ENCODE data around the gene WDFY4. TPM values are rescaled to one million over a fixed set of nuclear protein-coding genes. Genes with fewer than 3 reads are reported as not detected.

Gene WDFY4
- total and polyA plus RNA-seq, 2 experiments from 2014 or later = 0.14 TPM; not detected in 1

DNA sequence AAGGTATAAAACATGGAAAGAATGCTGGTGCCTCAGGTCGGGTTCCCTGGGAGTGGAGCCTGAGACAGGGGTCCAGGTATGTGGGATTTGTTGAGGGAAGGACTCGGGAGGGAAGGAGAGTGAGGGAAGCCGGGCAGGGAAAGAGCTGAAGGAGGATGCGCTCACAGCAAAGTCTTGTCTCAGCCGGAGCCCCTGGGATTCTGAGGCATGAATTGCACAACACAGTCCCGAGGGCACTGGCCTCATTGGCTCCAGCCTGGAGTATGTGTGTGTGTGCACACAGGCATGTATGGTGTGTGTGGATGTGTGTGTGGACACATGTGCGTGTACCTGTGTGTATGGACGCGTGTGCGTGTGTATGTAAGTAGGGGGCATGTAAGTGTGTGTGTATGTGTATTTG lies 87.4 kb downstream of the WDFY4 start:
- ATAC-seq = no peak
- Histone ChIP-seq H3K27ac (ENCODE audit: low read depth) (no peak overlapping the region), H3K27me3 (ENCODE audit: insufficient read depth) (no peaks in the 10 kb centered on the region), H4K20me1 (replicated peaks; ENCODE audit: insufficient read depth) (no peaks in the 10 kb centered on the region), H3K79me2 (replicated peaks; ENCODE audit: insufficient read depth) (no peaks in the 10 kb centered on the region), H3K9me2 (ENCODE audit: insufficient read depth) (no peaks in the 10 kb centered on the region), H3F3A (replicated peaks; ENCODE audit: low read depth) (no peaks in the 10 kb centered on the region), H3K4me3 (no peak overlapping the region), H2AFZ (no peak overlapping the region), H3K36me3 (ENCODE audit: insufficient read depth) (no peaks in the 10 kb centered on the region), H3K4me1 (ENCODE audit: insufficient read depth) (peaks cover 7% of the 10 kb centered on the region; the same call in 1 of the 2 replicates), H3K4me2 (no peak overlapping the region)
- TF ChIP-seq, protein P1, sequence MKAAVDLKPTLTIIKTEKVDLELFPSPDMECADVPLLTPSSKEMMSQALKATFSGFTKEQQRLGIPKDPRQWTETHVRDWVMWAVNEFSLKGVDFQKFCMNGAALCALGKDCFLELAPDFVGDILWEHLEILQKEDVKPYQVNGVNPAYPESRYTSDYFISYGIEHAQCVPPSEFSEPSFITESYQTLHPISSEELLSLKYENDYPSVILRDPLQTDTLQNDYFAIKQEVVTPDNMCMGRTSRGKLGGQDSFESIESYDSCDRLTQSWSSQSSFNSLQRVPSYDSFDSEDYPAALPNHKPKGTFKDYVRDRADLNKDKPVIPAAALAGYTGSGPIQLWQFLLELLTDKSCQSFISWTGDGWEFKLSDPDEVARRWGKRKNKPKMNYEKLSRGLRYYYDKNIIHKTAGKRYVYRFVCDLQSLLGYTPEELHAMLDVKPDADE (IDR thresholded peaks at IDR 0.05) = no peak
- TF ChIP-seq POLR2AphosphoS5 (IDR thresholded peaks at IDR 0.05; ENCODE audit: low read depth) (no peak), EZH2phosphoT487 (IDR thresholded peaks at IDR 0.05; ENCODE audit: unreplicated experiment) (no peak)
- no peaks in the 10 kb centered on the region for H3K36me3 Mint-ChIP-seq (ENCODE audit: low read depth)
- DNase-seq (ENCODE audit: low spot score) = no peak
- H3K4me1 Mint-ChIP-seq = peaks cover 16% of the 10 kb centered on the region
- H3K4me3 Mint-ChIP-seq = no peak overlapping the region
- H3K9me3 Mint-ChIP-seq = no peaks in the 10 kb centered on the region; the same call in 2 of the 3 replicates
- H3K27ac Mint-ChIP-seq = no peak overlapping the region
- peaks cover 3% of the 10 kb centered on the region for H3K27me3 Mint-ChIP-seq (ENCODE audit: insufficient read depth, low read depth, poor library complexity)

DNA sequence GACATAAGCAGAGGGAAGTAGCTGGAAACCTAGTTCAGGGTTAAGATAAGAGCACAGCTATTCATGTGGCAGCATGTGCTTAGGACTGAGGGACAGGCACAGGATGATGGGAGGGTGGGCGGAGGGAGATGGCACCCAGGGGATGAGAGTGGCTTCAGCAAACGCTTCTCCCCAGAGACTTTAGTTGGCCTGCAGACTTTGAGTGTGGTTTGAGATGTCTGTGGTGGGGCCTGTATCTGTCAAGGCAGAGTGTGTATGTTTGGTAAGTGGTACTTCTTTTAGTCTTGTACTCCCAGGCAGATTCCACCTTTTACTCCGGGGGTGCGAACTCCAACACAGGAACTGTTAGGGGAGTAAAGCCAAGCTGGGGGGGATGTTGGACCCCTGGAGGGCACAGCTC lies 88.9 kb downstream of the WDFY4 start:
- no peak overlapping the region for H3K27ac ChIP-seq (ENCODE audit: low read depth)
- H2AFZ ChIP-seq = no peak overlapping the region
- H3K9me3 Mint-ChIP-seq = no peaks in the 10 kb centered on the region; the same call in 2 of the 3 replicates
- no peaks in the 10 kb centered on the region for H3K27me3 ChIP-seq (ENCODE audit: insufficient read depth)
- no peak overlapping the region for H3K4me3 Mint-ChIP-seq
- no peaks in the 10 kb centered on the region for H3K79me2 ChIP-seq (replicated peaks; ENCODE audit: insufficient read depth)
- no peaks in the 10 kb centered on the region for H3K36me3 Mint-ChIP-seq (ENCODE audit: low read depth)
- H4K20me1 ChIP-seq (replicated peaks; ENCODE audit: insufficient read depth) = no peaks in the 10 kb centered on the region
- H3K27me3 Mint-ChIP-seq (ENCODE audit: insufficient read depth, low read depth, poor library complexity) = peaks cover 2% of the 10 kb centered on the region
- TF ChIP-seq JUNB (IDR thresholded peaks at IDR 0.05; ENCODE audit: unreplicated experiment) (no peak), ZNF114 (CRISPR knock-in tag; IDR thresholded peaks at IDR 0.05) (no peak), POLR2AphosphoS5 (IDR thresholded peaks at IDR 0.05; ENCODE audit: low read depth) (no peak), NANOG (IDR thresholded peaks at IDR 0.05; ENCODE audit: borderline replicate concordance) (no peak), EZH2phosphoT487 (IDR thresholded peaks at IDR 0.05; ENCODE audit: unreplicated experiment) (no peak), STAT1 (IDR thresholded peaks at IDR 0.05; ENCODE audit: unreplicated experiment) (no peak)
- TF ChIP-seq, protein P2, sequence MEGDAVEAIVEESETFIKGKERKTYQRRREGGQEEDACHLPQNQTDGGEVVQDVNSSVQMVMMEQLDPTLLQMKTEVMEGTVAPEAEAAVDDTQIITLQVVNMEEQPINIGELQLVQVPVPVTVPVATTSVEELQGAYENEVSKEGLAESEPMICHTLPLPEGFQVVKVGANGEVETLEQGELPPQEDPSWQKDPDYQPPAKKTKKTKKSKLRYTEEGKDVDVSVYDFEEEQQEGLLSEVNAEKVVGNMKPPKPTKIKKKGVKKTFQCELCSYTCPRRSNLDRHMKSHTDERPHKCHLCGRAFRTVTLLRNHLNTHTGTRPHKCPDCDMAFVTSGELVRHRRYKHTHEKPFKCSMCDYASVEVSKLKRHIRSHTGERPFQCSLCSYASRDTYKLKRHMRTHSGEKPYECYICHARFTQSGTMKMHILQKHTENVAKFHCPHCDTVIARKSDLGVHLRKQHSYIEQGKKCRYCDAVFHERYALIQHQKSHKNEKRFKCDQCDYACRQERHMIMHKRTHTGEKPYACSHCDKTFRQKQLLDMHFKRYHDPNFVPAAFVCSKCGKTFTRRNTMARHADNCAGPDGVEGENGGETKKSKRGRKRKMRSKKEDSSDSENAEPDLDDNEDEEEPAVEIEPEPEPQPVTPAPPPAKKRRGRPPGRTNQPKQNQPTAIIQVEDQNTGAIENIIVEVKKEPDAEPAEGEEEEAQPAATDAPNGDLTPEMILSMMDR (conservative IDR thresholded peaks at IDR 0.05; ENCODE audit: low read depth in 2 of 2) = no peak
- TF ChIP-seq, protein P3, sequence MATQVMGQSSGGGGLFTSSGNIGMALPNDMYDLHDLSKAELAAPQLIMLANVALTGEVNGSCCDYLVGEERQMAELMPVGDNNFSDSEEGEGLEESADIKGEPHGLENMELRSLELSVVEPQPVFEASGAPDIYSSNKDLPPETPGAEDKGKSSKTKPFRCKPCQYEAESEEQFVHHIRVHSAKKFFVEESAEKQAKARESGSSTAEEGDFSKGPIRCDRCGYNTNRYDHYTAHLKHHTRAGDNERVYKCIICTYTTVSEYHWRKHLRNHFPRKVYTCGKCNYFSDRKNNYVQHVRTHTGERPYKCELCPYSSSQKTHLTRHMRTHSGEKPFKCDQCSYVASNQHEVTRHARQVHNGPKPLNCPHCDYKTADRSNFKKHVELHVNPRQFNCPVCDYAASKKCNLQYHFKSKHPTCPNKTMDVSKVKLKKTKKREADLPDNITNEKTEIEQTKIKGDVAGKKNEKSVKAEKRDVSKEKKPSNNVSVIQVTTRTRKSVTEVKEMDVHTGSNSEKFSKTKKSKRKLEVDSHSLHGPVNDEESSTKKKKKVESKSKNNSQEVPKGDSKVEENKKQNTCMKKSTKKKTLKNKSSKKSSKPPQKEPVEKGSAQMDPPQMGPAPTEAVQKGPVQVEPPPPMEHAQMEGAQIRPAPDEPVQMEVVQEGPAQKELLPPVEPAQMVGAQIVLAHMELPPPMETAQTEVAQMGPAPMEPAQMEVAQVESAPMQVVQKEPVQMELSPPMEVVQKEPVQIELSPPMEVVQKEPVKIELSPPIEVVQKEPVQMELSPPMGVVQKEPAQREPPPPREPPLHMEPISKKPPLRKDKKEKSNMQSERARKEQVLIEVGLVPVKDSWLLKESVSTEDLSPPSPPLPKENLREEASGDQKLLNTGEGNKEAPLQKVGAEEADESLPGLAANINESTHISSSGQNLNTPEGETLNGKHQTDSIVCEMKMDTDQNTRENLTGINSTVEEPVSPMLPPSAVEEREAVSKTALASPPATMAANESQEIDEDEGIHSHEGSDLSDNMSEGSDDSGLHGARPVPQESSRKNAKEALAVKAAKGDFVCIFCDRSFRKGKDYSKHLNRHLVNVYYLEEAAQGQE (IDR thresholded peaks at IDR 0.05; ENCODE audit: unreplicated experiment) = no peak
- TF ChIP-seq, protein P1 (IDR thresholded peaks at IDR 0.05) = no peak
- H3K4me1 Mint-ChIP-seq = peaks cover 15% of the 10 kb centered on the region
- no peak overlapping the region for H3K27ac Mint-ChIP-seq
- no peak for DNase-seq (ENCODE audit: low spot score)
- H3K4me2 ChIP-seq = no peak overlapping the region
- ATAC-seq = no peak
- no peaks in the 10 kb centered on the region for H3K9me2 ChIP-seq (ENCODE audit: insufficient read depth)
- no peak overlapping the region for H3K4me3 ChIP-seq
- H3F3A ChIP-seq (replicated peaks; ENCODE audit: low read depth) = no peaks in the 10 kb centered on the region
- no peaks in the 10 kb centered on the region for H3K36me3 ChIP-seq (ENCODE audit: insufficient read depth)
- peaks cover 7% of the 10 kb centered on the region; the same call in 1 of the 2 replicates for H3K4me1 ChIP-seq (ENCODE audit: insufficient read depth)
